ENCODE data around the gene DOLPP1.

DOLPP1 gene

DNA sequence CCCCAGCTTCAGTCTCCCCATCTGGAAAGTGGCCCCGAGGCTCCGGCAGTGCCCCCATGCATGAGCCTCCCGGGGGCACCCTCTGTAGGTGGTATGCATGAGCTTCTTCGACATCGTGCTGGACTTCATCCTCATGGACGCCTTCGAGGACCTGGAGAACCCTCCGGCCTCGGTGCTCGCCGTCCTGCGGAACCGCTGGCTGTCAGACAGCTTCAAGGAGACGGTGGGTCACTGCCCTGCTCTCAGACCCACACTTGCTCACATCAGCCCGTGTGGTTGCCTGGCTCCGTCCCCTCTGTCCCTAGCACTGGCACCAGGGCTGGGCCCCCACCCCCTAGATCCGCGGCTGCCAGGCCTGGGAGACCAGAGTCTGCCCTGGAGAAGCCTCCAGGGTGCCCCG, 12.8 kb upstream of the DOLPP1 start:
- no peak for DNase-seq

DNA sequence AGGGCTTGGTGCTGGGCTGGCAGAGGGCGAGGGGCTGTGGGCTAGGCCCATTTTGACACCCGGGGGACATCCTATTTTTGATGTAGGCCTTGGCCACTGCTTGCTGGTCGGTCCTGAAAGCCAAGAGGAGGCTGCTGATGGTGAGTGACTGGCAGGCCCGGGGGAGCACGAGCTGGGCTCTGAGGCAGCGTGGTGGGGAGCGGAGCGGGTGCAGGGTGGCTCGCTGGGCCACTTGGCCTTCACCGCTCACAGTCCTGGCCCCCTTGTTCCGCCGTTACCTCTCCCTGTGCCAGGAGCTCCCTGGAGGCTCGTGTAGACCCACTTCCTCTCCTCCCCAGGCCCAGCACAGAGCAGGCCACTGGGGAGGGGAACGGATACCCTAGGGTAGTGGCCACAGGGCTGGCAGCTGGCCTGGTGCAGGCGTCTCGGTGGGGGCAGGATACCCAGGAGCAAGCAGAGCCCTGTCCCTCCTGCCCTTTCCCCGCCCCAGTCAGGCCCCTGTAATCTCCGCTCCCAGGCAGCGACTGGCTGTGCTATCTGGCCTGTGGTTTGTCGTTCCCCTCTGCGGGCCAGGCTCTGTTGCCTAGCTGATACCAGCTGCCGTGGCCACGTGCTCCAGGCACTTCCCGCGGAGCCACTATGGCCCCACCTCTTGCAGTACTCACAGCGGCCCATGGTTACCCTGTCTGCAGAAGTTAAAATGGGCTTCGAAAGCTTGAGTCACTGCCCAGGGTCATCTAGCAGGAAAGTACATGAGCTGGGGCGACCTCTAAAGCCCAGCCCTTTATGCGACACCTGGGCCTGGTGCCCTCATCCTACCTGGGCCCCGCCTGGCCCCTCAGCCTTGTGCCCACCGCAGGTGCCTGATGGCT, 11.7 kb upstream of the DOLPP1 start:
- peak; percentile 52 for DNase-seq

DNA sequence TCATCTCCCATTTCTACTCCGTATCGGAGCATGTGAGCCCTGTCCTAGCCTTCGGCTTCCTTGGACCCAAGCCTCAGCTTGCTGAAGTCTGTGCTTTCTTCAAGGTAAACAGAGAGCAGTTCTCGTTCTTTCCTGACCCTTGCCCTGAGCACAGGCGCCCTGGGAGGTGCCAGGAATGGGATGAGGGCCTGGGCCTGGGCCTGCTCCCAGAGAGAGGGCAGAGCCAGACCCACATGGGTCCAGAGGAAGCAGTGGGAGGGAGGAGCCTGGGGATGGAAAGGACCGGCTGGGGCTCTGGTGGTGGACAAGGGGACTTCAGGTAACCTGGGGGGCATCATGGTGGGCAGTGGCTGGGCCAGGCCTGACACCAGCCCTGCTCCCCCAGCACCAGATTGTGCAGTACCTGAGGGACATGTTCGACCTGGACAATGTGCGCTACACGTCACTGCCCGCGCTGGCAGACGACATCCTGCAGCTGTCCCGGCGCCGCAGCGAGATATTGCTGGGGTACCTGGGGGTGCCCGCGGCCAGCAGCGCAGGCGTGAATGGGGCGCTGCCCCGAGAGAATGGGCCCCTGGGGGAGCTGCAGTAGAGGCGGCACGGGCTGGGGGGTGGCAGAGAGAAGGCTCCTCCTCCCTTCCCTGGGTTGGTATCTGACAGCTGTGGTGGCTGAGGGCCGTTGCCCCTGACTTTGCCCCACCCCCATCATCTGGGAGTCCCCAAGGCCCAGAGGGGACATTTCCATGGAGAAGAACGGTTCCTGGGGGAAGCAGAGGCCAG, 10.9 kb upstream of the DOLPP1 start:
- DNase-seq = no peak

- DNase-seq = no peak
Measured at GRCh38 chr9:129070696-129071525, 10.0 kb upstream of the DOLPP1 start.

- no peak for DNase-seq
Measured at GRCh38 chr9:129071526-129072126, 9.3 kb upstream of the DOLPP1 start.

DNA sequence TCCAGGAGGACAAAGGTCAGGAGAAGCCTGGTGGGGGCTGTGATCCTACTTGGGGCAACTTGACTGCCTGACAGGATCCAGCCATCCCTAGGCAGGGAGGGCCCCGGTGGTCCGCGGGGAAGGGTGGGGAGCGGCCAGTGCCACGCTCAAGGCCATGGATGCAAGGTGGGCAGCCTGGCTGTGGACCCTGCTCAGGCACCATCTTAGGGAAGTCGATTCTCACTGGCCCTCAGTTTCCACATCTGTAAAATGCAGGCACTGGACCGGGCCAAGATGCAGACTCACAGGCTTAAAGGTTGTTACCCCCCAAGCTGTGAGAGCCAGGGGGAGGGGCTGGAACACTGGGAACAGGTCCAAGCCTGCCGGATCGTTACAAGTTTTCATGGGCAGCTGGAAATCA, 8.7 kb upstream of the DOLPP1 start:
- DNase-seq = no peak

DNA sequence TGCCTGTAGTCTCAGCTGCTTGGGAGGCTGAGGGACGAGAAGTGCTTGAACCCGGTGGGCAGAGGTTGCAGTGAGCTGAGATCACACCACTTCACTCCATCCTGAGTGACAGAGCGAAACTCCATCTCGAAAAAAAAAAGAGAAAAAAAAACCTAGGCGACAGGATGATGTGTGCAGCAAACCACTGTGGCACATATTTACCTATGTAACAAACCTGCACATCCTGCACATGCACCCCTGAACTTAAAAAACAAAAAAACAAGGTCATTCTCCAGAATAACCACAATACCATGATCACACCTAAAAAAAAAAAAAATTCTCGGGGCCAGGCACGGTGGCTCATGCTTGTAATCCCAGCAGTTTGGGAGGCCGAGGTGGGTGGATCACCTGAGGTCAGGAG, 7.5 kb upstream of the DOLPP1 start:
- DNase-seq = no peak

GRCh38 chr9:129074106-129074505, 6.8 kb upstream of the DOLPP1 start:
- DNase-seq = no peak

DNA sequence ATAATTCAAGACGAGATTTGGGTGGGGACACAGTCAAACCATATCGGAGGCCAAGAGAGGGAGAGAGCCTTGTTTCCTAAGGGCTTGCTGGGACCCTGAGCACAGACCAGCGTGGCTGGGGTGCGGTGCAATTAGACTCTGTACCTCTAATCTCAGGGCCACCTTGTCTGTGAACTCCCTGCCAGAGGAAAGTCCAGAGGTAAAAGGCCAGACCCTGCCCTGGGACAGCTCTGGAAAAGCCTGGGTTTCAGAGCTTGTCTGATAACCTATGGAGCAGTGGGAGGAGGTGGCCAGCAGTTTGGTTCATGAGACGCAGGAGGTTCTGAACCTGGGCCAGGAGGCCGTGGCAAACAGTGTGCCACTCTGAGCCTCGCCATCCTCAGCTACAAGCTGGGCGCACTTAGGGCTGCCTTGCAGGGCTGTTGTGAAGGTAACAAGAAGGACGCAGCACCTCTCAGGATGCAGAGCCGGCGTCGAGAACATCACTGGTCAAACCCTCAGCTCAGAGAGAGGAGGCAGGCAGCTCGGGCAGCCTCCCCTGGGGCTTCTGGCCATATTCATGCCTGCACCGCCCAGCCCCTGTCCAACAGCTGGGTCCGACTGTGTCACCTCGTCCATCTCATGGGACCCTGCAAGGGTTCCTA, 4.8 kb upstream of the DOLPP1 start:
- DNase-seq = no peak

- DNase-seq = no peak
Measured at GRCh38 chr9:129076640-129077037, 4.3 kb upstream of the DOLPP1 start.

- no peak for DNase-seq
Measured at GRCh38 chr9:129077236-129077635, 3.7 kb upstream of the DOLPP1 start.

DNA sequence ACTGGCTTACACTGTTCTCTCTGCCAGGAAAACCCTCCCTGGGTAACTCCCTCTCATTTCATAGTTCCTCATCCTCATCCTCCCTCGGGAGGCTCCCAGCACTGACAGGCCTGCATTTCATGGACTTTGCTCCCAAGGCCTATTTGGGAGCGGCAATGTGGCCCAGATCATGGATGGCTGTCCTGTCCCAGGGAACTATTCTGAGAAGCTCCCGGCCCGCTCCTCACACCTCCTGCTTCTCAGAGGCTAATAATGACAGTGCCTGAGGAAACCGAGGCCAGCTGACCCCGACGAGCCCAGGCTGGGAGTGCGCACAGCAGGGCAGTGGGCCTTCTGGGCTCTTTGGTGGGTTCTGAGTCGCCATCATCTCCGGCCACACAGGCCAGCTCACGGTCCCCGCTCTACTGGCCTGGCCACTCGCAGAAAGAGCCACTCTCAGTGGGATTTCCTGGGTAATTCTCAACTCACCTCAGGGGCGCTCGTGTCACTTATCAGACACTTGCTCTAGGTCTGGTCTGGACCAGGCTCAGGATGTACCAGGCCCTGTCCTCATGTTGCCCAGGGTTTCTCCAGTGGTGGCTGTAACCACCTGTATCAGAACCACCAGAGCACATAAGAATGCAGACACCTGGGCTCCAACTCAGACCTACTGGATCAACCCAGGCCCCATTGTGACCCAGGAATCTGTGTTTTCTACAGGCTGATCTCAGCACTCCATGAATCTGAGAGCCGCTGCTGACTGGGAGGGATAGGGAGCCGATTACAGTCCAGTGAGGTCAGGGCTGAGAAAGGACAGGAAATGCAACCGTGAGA, 2.0 kb upstream of the DOLPP1 start:
- no peak for DNase-seq

- DNase-seq = no peak
Measured at GRCh38 chr9:129079829-129080228, 1.1 kb upstream of the DOLPP1 start.

- DNase-seq = no peak
Measured at GRCh38 chr9:129080298-129080600, 662 bp upstream of the DOLPP1 start.

GRCh38 chr9:129081388-129081904, 535 bp downstream of the DOLPP1 start:
- no peak for DNase-seq

- no peak for DNase-seq
Measured at GRCh38 chr9:129084087-129084486, 3.2 kb downstream of the DOLPP1 start.

DNA sequence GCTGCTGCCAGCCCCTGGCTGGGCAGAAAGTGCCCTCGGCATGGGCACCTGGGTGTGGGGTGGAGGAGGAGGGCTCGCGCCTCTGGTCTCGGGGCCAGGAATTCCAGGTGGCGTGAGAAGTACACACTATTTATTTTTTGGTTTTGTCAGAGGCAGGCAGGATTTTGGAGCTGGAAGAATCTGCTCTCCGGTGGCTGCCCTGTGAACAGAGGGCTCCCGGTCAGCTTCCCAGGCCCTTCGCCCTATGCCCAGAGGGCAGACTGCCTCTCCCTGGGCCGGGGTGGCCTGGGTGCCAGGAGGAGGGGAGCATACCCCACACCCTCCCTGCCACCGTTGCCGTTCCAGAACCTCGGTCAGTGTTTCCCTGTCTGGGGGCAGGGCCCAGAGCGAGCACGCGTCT, 8.3 kb downstream of the DOLPP1 start:
- no peak for DNase-seq

DNA sequence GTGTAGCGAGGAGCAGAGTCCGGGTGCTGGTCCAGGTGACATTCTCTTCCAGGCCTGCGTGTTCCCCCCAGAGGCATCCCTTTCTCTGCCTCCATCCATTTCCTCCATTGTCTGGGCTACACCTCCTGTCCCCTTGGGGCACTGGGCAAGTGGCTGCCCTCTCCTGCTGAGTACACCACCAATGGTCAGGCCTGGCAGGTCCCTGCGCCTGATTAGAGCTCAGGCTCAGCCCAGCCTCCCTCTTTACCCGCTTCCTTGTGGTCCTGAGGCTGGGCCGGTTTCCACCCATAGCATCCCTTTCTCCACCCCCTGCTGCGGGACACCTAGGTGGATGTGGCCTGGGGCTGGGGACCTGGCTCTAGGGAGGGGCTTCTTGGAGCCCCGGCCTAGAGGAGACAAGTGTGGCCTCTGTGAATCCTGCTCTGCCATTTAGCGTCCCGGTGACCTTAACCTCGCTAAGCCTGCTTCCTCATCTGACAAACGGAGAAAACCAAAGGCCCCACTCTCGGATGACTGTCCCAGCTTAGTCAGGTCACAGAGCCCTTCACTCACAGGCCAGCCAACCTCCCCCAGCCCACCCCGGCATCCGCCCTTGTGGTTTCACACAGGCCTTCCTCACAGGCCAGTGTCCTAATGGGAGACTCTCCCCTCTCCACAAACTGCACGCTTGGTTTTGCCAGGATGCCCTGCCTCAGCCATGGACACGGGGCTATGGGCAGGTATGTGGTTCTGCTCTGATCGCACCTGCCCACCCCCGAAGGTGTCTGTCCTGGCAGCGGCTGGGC, 12.9 kb downstream of the DOLPP1 start:
- no peak for DNase-seq

DNA sequence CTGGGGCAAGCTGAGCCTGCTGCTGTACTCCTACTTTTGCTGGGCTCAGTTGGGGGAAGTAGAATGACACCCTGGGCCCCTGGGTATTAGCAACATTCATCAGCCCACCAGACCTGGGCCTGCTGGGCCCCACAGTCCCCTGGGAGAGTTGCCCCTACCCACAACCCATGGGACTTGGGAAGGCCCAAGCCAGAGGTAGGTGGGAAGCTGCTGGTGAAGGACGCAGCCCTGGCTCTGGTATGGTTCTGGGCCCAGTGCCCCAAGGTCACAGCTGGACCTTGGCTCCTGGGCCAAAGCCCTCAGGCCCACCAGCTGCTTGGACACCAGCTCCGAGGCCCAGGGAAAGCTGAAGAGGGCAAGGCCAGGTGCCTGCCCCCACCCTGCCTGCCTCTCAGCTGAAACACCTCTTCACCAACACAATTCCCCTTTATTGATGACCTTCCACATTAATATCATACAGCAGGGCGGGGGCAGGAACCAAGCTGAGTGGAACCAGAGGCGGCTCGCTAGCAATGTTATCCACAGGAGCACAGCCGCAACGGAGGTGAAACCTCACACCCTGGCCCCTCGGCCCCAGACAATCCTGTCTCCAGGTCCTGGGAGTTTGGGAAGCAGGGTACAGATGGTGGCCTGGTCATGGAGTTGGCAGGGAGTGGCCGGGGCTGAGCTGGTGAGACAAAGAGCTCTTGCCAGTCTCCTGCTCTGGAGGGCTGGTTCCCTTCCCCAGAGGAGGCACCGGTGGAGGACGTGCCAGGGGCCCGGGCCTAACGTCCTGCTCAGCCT, 13.7 kb downstream of the DOLPP1 start:
- no peak for DNase-seq

DNA sequence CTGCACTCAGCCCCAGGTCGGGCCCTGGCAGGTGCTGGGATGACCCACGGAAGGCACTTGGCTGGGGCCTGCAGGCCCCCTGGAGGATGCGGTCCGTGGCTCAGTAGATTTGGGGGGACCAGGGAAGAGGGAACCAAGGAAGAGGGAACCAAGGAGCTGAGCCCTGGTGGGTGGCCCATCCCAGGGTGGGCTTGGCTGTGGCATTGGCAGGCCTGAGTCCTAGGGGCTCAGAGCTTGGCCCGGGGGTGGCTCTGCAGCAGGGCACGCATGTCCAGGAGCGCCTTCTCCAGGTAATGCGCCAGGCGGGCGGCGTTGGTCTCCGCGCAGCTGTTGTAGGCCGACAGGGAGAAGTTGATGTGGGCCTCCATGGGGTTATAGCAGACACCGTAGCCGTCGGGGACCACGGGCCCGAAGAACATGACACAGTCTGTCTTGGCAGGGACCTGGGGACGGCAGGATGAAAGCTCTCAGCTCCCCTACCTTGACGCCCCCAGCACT, 14.3 kb downstream of the DOLPP1 start:
- no peak for DNase-seq

Data from right hindlimb (tissue), 1 donor.